GM23338 (cell line): Measurements from ENCODE around the gene PCP2.

Experiments used
- CREB1 ChIP-seq: fragments of 250-450 bp; sonication (Bioruptor Pico); IDR thresholded peaks from 2 replicates; pipeline ENCODE4 v1.5.0; 2020; ENCODE audit warnings: low read depth, mild to moderate bottlenecking, moderate library complexity
- CTCF ChIP-seq, 2 experiments: fragments of 200-600 bp in 1 of 2; sonication (generic) in 1 of 2; conservative IDR thresholded peaks; 2 replicates each; pipeline versions ENCODE4 v1.5.1 to v1.6.1; 2016 to 2017; ENCODE audit warnings: antibody characterized with exemption in 2 of 2, low read depth in 2 of 2, mild to moderate bottlenecking in 2 of 2, moderate library complexity in 1 of 2
- ETS1 ChIP-seq: IDR thresholded peaks from 2 replicates; pipeline ENCODE4 v1.6.1; 2016; ENCODE audit warnings: antibody characterized with exemption
- EZH2 ChIP-seq: fragments of 200-600 bp; sonication (generic); IDR thresholded peaks from one replicate; pipeline ENCODE4 v1.8.0; 2017; ENCODE audit warnings: antibody characterized with exemption, mild to moderate bottlenecking, low read depth; ENCODE audit not compliant: unreplicated experiment
- EZH2phosphoT487 ChIP-seq: fragments of 200-600 bp; sonication (generic); IDR thresholded peaks from one replicate; pipeline ENCODE4 v1.8.1; 2018; ENCODE audit warnings: antibody characterized with exemption; ENCODE audit not compliant: unreplicated experiment
- JUNB ChIP-seq: IDR thresholded peaks from one replicate; pipeline ENCODE4 v1.6.1; 2016; ENCODE audit warnings: antibody characterized with exemption; ENCODE audit not compliant: unreplicated experiment
- POLR2AphosphoS5 ChIP-seq: IDR thresholded peaks from 2 replicates; pipeline ENCODE4 v1.6.1; 2016; ENCODE audit warnings: antibody characterized with exemption, low read depth
- REST ChIP-seq: IDR thresholded peaks from one replicate; pipeline ENCODE4 v1.6.1; 2018; ENCODE audit warnings: antibody characterized with exemption; ENCODE audit not compliant: unreplicated experiment
- STAT1 ChIP-seq: IDR thresholded peaks from one replicate; pipeline ENCODE4 v1.6.1; 2016; ENCODE audit warnings: antibody characterized with exemption; ENCODE audit not compliant: unreplicated experiment
- ZNF114 ChIP-seq: fragments of 250-450 bp; sonication (Bioruptor Pico); IDR thresholded peaks from 2 replicates; pipeline ENCODE4 v1.5.0; 2020; ENCODE audit warnings: mild to moderate bottlenecking, moderate library complexity
- ZNF331 ChIP-seq: fragments of 250-450 bp; sonication (Bioruptor Pico); IDR thresholded peaks from 2 replicates; pipeline ENCODE4 v1.5.0; 2020; ENCODE audit warnings: low read depth, mild to moderate bottlenecking, moderate library complexity

- TF ChIP-seq CTCF (conservative IDR thresholded peaks at IDR 0.05; ENCODE audit: low read depth in 2 of 2) (no peak), CREB1 (no peak), JUNB (no peak), POLR2AphosphoS5 (no peak), ETS1 (no peak), EZH2phosphoT487 (no peak), EZH2 (no peak), REST (no peak), ZNF114 (CRISPR knock-in tag) (no peak), STAT1 (no peak), ZNF331 (no peak)
Measured at GRCh38 chr19:7618771-7619510, 14.6 kb downstream of the PCP2 start.
